IMR-90 (cell line): Measurements from ENCODE around the gene CCER1. TPM values are rescaled to one million over a fixed set of nuclear protein-coding genes. Genes with fewer than 3 reads are reported as not detected.

Experiments used
- ATAC-seq: fragments of 200-7000 bp; cut with Tn5 transposase; 2 replicates; pipeline ENCODE4 v1.9.1; 2020; ENCODE audit warnings: low read depth, mild to moderate bottlenecking, moderate library complexity
- BruUV-seq: library from RNA; stranded (reverse); fragments of 400-500 nt; replicated peaks from 2 replicates; lab custom pipeline; 2021; lab: Mats Ljungman, UMichigan
- CTCF ChIA-PET: fragments of 300-600 bp; formaldehyde crosslinking; extraction: SDS; loops from one replicate; lab custom pipeline; 2021; ENCODE audit warnings: antibody characterized with exemption; lab: Yijun Ruan, JAX
- POLR2A ChIA-PET: fragments of 300-600 bp; sonication (Branson Sonifier 250); formaldehyde crosslinking; loops from one replicate; lab custom pipeline; 2022; ENCODE audit warnings: antibody characterized with exemption; ENCODE audit not compliant: unreplicated experiment; lab: Charles Lee
- DNase-seq: peaks from one replicate; pipeline ENCODE4 v3.0.0; 2013
- H2AFZ ChIP-seq: replicated peaks from 2 replicates; pipeline ENCODE3; 2013; ENCODE audit warnings: low read length, mild to moderate bottlenecking; ENCODE audit not compliant: poor library complexity
- H2AK5ac ChIP-seq: 2 replicates; pipeline ENCODE4 v1.6.1; 2013; ENCODE audit warnings: low read depth, low read length, inconsistent platforms
- H2AK9ac ChIP-seq: replicated peaks from 2 replicates; pipeline ENCODE3; 2013; ENCODE audit warnings: mild to moderate bottlenecking, low read depth, low read length, moderate library complexity; ENCODE audit not compliant: poor library complexity
- H2BK120ac ChIP-seq: 2 replicates; pipeline ENCODE4 v1.6.1; 2013; ENCODE audit warnings: low read depth, low read length, inconsistent platforms
- H2BK15ac ChIP-seq: 3 replicates; pipeline ENCODE4 v1.6.1; 2013; ENCODE audit warnings: low read depth, low read length, inconsistent platforms
- H2BK20ac ChIP-seq: 2 replicates; pipeline ENCODE4 v1.6.1; 2013; ENCODE audit warnings: low read depth, mild to moderate bottlenecking, inconsistent platforms, low read length, moderate library complexity
- H2BK5ac ChIP-seq: 2 replicates; pipeline ENCODE4 v1.6.1; 2013; ENCODE audit warnings: mild to moderate bottlenecking, low read depth, low read length, inconsistent platforms; ENCODE audit not compliant: poor library complexity, severe bottlenecking
- H3K14ac ChIP-seq: replicated peaks from 2 replicates; pipeline ENCODE4 v1.6.1; 2013; ENCODE audit warnings: low read depth, low read length, inconsistent platforms
- H3K18ac ChIP-seq: 2 replicates; pipeline ENCODE4 v1.6.1; 2013; ENCODE audit warnings: low read depth, low read length, control low read depth
- H3K23ac ChIP-seq: 2 replicates; pipeline ENCODE4 v1.6.1; 2013; ENCODE audit warnings: low read depth, low read length, inconsistent platforms
- H3K27ac ChIP-seq: 2 replicates; pipeline ENCODE4 v1.5.1; 2013; ENCODE audit warnings: mild to moderate bottlenecking, control low read depth, low read length; ENCODE audit not compliant: insufficient read depth
- H3K27me3 ChIP-seq: 2 replicates; pipeline ENCODE4 v1.6.1; 2013; ENCODE audit warnings: low read length; ENCODE audit not compliant: control insufficient read depth, insufficient read depth
- H3K36me3 ChIP-seq: 2 replicates; pipeline ENCODE4 v1.6.1; 2013; ENCODE audit warnings: low read length, mixed read lengths; ENCODE audit not compliant: control insufficient read depth, insufficient read depth
- H3K4ac ChIP-seq: 2 replicates; pipeline ENCODE4 v1.6.1; 2013; ENCODE audit warnings: low read depth, low read length, inconsistent platforms
- H3K4me1 ChIP-seq: 2 replicates; pipeline ENCODE4 v1.6.1; 2013; ENCODE audit warnings: low read length, mixed read lengths; ENCODE audit not compliant: control insufficient read depth, insufficient read depth
- H3K4me2 ChIP-seq: 2 replicates; pipeline ENCODE4 v1.6.1; 2013; ENCODE audit warnings: low read depth, mild to moderate bottlenecking, control low read depth, low read length, moderate library complexity
- H3K4me3 ChIP-seq: 2 replicates; pipeline ENCODE4 v1.5.1; 2013; ENCODE audit warnings: low read depth, mild to moderate bottlenecking, control low read depth, low read length, moderate library complexity; ENCODE audit not compliant: insufficient read depth
- H3K56ac ChIP-seq: 2 replicates; pipeline ENCODE4 v1.6.1; 2013; ENCODE audit warnings: low read length, inconsistent platforms; ENCODE audit not compliant: insufficient read depth; ENCODE audit errors: extremely low read depth
- H3K79me1 ChIP-seq, 2 experiments: 2 replicates each; pipeline ENCODE4 v1.6.1; 2013; ENCODE audit warnings: low read length in 2 of 2, inconsistent platforms in 1 of 2, low read depth in 1 of 2
- H3K9ac ChIP-seq: 2 replicates; pipeline ENCODE4 v1.6.1; 2013; ENCODE audit warnings: low read depth, low read length, control low read depth
- H3K9me1 ChIP-seq: 2 replicates; pipeline ENCODE4 v1.6.1; 2013; ENCODE audit warnings: low read length, inconsistent platforms; ENCODE audit not compliant: insufficient read depth
- H3K9me3 ChIP-seq: 2 replicates; pipeline ENCODE4 v1.6.1; 2013; ENCODE audit warnings: low read length; ENCODE audit not compliant: control insufficient read depth, insufficient read depth
- H4K20me1 ChIP-seq: 2 replicates; pipeline ENCODE4 v1.6.1; 2013; ENCODE audit warnings: low read length, inconsistent platforms; ENCODE audit not compliant: insufficient read depth
- H4K5ac ChIP-seq: 2 replicates; pipeline ENCODE4 v1.6.1; 2013; ENCODE audit warnings: mild to moderate bottlenecking, low read depth, low read length, control low read depth
- H4K8ac ChIP-seq, 2 experiments: 2 replicates each; pipeline ENCODE4 v1.6.1; 2013; ENCODE audit warnings: low read depth in 2 of 2, low read length in 2 of 2, control low read depth in 1 of 2, inconsistent platforms in 1 of 2
- H4K91ac ChIP-seq: 2 replicates; pipeline ENCODE4 v1.6.1; 2013; ENCODE audit warnings: low read depth, low read length, inconsistent platforms; ENCODE audit not compliant: insufficient read depth
- CEBPB ChIP-seq: IDR thresholded peaks from 2 replicates; pipeline ENCODE4 v1.6.1; 2012; ENCODE audit warnings: low read depth, low read length, improper control_type of control experiment
- USF2 ChIP-seq: fragments of 150-350 bp; IDR thresholded peaks from 2 replicates; pipeline ENCODE4 v1.6.1; 2017; ENCODE audit warnings: mild to moderate bottlenecking, antibody characterized with exemption, low read length, low read depth
- WGBS, 2 experiments: methylation state at CpG; one replicate each; pipeline versions ENCODE4 v1.1.5 to v1.1.7; 2013; ENCODE audit warnings: missing lambda C conversion rate in 2 of 2; ENCODE audit not compliant: insufficient read length in 1 of 2; ENCODE audit errors: extremely low coverage in 2 of 2; 5-methylcytosine and 5-hydroxymethylcytosine counted together
- dilution Hi-C: fragments of 300-500 bp; cut with HindIII; formaldehyde crosslinking; loops from one replicate; pipeline ENCODE4 v1.14.3; 2018; ENCODE audit warnings: low sequenced_read_pairs; ENCODE audit not compliant: unreplicated experiment
- in situ Hi-C: fragments of 300-500 bp; cut with MboI; formaldehyde crosslinking; loops from 3 replicates; pipeline ENCODE4 v1.14.3; 2019; ENCODE audit warnings: low sequenced_read_pairs, inconsistent platforms, mixed read lengths
- intact Hi-C: fragments of 100-400 bp; cut with micrococcal nuclease; formaldehyde crosslinking; loops from 2 replicates; pipeline ENCODE4 v1.10.0; 2022
- polyA plus RNA-seq, 3 experiments: library from polyadenylated mRNA; depleted of rRNA; stranded (reverse); fragments of >200 nt; gene quantifications; 2 replicates each; pipeline ENCODE4 v1.2.3, GENCODE V29; 2012; ENCODE audit warnings: low replicate concordance in 1 of 3
- total RNA-seq: library from RNA; depleted of rRNA; stranded (reverse); fragments of >200 nt; gene quantifications from 2 replicates; pipeline ENCODE4 v1.2.3, GENCODE V29; 2012

The CCER1 gene
- total and polyA plus RNA-seq, 2 of the 4 experiments (the other 2 are of a cell fraction) = not detected

- Histone ChIP-seq H2BK120ac (peak overlapping the region; percentile 13), H2AK5ac (no peak overlapping the region), H2BK5ac (peak overlapping the region; percentile 43), H3K4me2 (no peak overlapping the region), H4K8ac (no peak overlapping the region), H3K79me1 (no peaks in the 10 kb centered on the region), H2BK20ac (0 out of 2 replicates have a peak overlapping the region, but pooled peaks have one; percentile 16), H3K14ac (no peak overlapping the region), H3K36me3 (no peaks in the 10 kb centered on the region), H4K5ac (no peak overlapping the region), H2BK15ac (no peak overlapping the region), H3K9ac (no peak overlapping the region), H3K4me1 (peaks cover 12% of the 10 kb centered on the region), H3K27ac (peak overlapping the region; percentile 15; the same call in 1 of the 2 replicates), H4K91ac (no peak overlapping the region), H3K4ac (no peak overlapping the region), H3K9me1 (0 out of 2 replicates have a peak, but pooled peaks cover 4% of the 10 kb centered on the region), H2AFZ (no peak overlapping the region), H3K9me3 (no peaks in the 10 kb centered on the region), H3K56ac (no peak overlapping the region), H4K20me1 (no peaks in the 10 kb centered on the region), H3K18ac (peak overlapping the region; percentile 29; the same call in 1 of the 2 replicates), H3K27me3 (no peaks in the 10 kb centered on the region), H2AK9ac (no peak overlapping the region), H3K23ac (no peak overlapping the region), H3K4me3 (no peak overlapping the region)
- WGBS, 2 experiments = no CpG with 5 or more reads among the region's 1 CpG
- TF ChIP-seq CEBPB (peak; percentile 91), USF2 (no peak)
- in situ Hi-C loops = no loop called here
- intact Hi-C loops = no loop called here
- dilution Hi-C loops = loop anchor here (25.0 kb wide), 1 partner anchor 360 kb away; no protein-coding TSS in a partner anchor
- DNase-seq = peak; percentile 38
- BruUV-seq = no TSS peak
- ChIA-PET POLR2A (no interaction called here), CTCF (interaction anchor here (0.7 to 1.8 kb wide), 4 partner anchors 131 to 389 kb away, joined by 3 to 12 read pairs (median 6); no protein-coding TSS in a partner anchor)
- ATAC-seq = peak; percentile 28; the same call in 1 of the 2 replicates
These were observed 22.2 kb upstream of the CCER1 start for GRCh38 chr12:90977224-90977623.
